ENCODE results near the gene CHKA. TPM values are rescaled to one million over a fixed set of nuclear protein-coding genes. Genes with fewer than 3 reads are reported as not detected.

The CHKA gene
- total RNA-seq, 1 experiment from 2014 or later = 136 TPM

DNA sequence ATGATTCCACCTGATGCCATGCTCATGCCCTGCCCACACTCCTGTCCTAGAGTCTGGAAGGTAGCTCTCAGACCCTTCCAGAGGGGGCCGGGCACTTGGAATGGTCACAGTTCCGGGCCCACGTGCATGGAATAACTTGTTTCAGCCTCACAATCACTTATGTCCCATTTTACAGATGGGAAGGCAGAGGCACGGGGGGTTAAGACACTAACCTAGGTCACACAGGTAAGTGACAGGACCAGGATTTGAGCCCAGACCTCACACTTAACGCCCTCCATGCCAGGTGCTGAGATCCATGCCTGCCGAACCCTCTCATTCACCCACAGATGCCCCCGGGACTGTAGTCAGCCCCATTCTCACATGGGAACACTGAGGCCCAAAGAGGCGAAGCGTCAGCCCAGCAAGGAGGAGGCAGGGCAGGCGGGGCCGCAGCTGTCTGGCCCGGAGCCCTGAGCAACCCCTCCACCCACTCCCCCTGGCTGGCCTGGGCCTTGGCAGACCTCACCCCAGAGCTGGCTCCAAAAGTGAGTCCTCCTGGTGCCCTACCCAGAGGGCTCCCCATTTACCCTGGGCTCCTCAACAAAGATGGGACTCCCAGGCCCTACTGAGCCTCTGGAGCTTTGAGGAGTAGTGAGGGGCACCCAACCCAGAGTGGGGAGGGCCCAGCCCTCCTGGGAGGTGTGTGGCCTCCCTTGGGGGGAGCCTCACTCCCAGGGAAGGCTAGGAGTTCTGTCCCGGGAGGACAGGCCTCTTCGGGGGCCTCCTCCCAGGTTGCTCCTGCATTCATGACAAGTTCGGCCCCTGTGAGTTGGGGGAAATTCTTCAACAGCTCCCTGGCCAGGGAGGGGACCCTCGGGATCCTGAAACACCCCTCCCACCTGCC, 113.4 kb downstream of the CHKA start:
- no peaks in the 10 kb centered on the region for H3K27me3 ChIP-seq (ENCODE audit: control insufficient read depth, insufficient read depth, low read length)
- no peak for TF ChIP-seq POLR2AphosphoS5 (IDR thresholded peaks at IDR 0.05; ENCODE audit: low read depth, low read length)
- TF ChIP-seq CTCF (IDR thresholded peaks at IDR 0.05) = no peak
- no peak for TF ChIP-seq SIN3A (IDR thresholded peaks at IDR 0.05; ENCODE audit: borderline replicate concordance, insufficient read depth, low read depth, low read length)
- TF ChIP-seq REST (IDR thresholded peaks at IDR 0.05; ENCODE audit: insufficient read depth in 1 of 2, low read depth in 2 of 2, low read length in 1 of 2) = no peak
- TF ChIP-seq TCF7L2 (IDR thresholded peaks at IDR 0.05; ENCODE audit: low read depth, low read length) = no peak
- POLR2A ChIA-PET = no interaction called here
- in situ Hi-C loops (cut with HindIII; ENCODE audit: low pct_unique_long_range_greater_than_20kb, low sequenced_read_pairs) (no loop called here), intact Hi-C loops (cut with micrococcal nuclease; ENCODE audit: unreplicated experiment) (no loop called here)
- no peak overlapping the region for H3K4me3 ChIP-seq (ENCODE audit: low read depth in 2 of 2, low read length in 2 of 2)
- DNase-seq (ENCODE audit: low read depth, low spot score) (no peak), ATAC-seq (no peak)
- H3K36me3 ChIP-seq (ENCODE audit: control insufficient read depth, insufficient read depth, low read length) = no peaks in the 10 kb centered on the region
- CTCF ChIA-PET = interaction anchor here (1.0 kb wide), 1 partner anchor 52 kb away, joined by 4 read pairs; no protein-coding TSS in a partner anchor
- no peaks in the 10 kb centered on the region for H3K9me3 ChIP-seq (ENCODE audit: control insufficient read depth, insufficient read depth, low read depth, low read length)
- peak overlapping the region; percentile 48; the same call in 1 of the 2 replicates for H3K27ac ChIP-seq (ENCODE audit: low read length)
- BruUV-seq (replicated peaks) = no TSS peak
- H3K4me1 ChIP-seq (ENCODE audit: control insufficient read depth, insufficient read depth, low read length) = peaks cover 52% of the 10 kb centered on the region

- no peaks in the 10 kb centered on the region for H3K27me3 ChIP-seq (ENCODE audit: control insufficient read depth, insufficient read depth, low read length)
- H3K9me3 ChIP-seq (ENCODE audit: control insufficient read depth, insufficient read depth, low read depth, low read length) = no peaks in the 10 kb centered on the region
- ATAC-seq (no peak), DNase-seq (ENCODE audit: low read depth, low spot score) (no peak)
- H3K4me3 ChIP-seq (ENCODE audit: low read depth in 2 of 2, low read length in 2 of 2) = no peak overlapping the region
- H3K27ac ChIP-seq (ENCODE audit: low read length) = peak overlapping the region; percentile 18; the same call in 1 of the 2 replicates
- TF ChIP-seq POLR2AphosphoS5 (IDR thresholded peaks at IDR 0.05; ENCODE audit: low read depth, low read length) (no peak), CTCF (IDR thresholded peaks at IDR 0.05) (no peak), TCF7L2 (IDR thresholded peaks at IDR 0.05; ENCODE audit: low read depth, low read length) (no peak), REST (IDR thresholded peaks at IDR 0.05; ENCODE audit: insufficient read depth in 1 of 2, low read depth in 2 of 2, low read length in 1 of 2) (no peak), SIN3A (IDR thresholded peaks at IDR 0.05; ENCODE audit: borderline replicate concordance, insufficient read depth, low read depth, low read length) (no peak)
- ChIA-PET CTCF (no interaction called here), POLR2A (no interaction called here)
- peaks cover 42% of the 10 kb centered on the region for H3K4me1 ChIP-seq (ENCODE audit: control insufficient read depth, insufficient read depth, low read length)
- H3K36me3 ChIP-seq (ENCODE audit: control insufficient read depth, insufficient read depth, low read length) = no peaks in the 10 kb centered on the region
- BruUV-seq (replicated peaks) = no TSS peak
- in situ Hi-C loops (cut with HindIII; ENCODE audit: low pct_unique_long_range_greater_than_20kb, low sequenced_read_pairs) (no loop called here), intact Hi-C loops (cut with micrococcal nuclease; ENCODE audit: unreplicated experiment) (no loop called here)
Observed at GRCh38 chr11:68006606-68007166, 114.5 kb downstream of the CHKA start.

Measured in Panc1 (cell line).